GM18526 (cell line): ENCODE measurements around the gene CLMN.

Source experiments
- POLR2A ChIP-seq: IDR thresholded peaks from 3 replicates; pipeline ENCODE4 v1.6.1; 2011; ENCODE audit not compliant: insufficient read length; ENCODE audit errors: extremely low read depth

CLMN gene

DNA sequence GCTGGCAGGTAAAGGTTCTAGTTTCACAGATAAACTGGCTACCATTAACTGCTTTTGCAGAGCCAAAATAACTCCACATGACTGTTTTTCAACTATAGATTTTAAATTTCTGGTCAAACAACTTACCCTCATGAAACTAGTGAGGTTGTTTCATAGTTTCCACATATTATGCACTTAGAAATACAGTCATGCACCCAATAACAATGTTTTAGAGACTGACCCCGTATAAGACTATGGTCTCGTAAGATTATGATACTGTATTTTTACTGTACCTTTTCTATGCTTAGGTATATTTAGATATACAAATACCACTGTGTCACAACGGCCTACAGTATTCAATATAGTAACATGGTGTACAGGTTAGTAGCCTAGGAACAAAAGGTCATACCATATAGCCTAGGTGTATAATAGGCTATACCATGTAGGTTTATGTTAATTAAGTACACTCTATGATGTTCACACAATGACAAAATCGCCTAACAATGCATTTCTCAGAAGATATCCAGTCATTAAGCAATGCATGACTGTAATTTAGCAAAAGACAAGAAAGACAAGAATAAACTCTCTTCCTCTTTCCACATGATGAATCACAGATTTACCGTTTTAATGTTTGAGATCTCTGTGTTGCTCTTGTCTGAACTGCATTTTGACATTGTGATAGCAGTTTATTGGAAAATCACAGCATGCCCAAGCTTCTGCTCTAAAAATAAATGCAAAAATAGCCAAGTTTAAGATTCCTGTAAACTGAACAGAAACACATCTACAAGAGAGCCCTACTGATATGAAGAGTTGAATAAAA lies 179.4 kb downstream of the CLMN start:
- TF ChIP-seq POLR2A, result no peak

DNA sequence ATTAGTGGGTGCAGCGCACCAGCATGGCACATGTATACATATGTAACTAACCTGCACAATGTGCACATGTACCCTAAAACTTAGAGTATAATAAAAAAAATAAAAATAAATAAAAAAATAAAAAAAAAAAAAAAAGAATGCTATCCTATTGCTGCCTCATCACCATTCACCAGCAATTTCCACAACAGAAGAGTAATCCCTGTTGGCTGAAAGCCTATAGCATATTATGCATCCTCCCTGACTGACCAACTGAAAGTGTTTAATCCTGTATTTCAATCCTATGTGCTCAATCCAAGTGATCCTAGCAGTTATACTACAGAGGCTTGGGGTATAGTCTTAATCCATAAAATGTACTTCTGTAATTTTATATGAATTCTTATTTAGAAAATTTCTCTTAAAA lies 180.8 kb downstream of the CLMN start:
- no peak for TF ChIP-seq POLR2A

DNA sequence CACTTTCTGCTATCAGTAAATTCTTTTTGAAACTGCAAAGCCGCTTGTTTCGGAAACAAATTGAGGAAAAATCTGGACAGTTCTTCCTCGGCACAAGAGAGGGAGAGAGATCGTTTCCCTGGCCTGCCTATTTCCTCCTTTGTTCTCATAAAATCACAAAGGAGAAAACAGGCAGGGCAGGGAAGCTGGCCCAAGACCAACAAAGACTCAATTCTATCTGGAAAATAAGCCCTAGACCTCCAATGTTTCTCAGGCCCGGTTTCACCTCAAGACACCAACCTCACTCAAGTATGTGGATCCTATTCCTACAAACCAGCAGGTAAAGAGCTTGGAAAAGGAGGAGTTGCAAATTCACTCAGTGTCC lies 181.9 kb downstream of the CLMN start:
- TF ChIP-seq POLR2A, result no peak

DNA sequence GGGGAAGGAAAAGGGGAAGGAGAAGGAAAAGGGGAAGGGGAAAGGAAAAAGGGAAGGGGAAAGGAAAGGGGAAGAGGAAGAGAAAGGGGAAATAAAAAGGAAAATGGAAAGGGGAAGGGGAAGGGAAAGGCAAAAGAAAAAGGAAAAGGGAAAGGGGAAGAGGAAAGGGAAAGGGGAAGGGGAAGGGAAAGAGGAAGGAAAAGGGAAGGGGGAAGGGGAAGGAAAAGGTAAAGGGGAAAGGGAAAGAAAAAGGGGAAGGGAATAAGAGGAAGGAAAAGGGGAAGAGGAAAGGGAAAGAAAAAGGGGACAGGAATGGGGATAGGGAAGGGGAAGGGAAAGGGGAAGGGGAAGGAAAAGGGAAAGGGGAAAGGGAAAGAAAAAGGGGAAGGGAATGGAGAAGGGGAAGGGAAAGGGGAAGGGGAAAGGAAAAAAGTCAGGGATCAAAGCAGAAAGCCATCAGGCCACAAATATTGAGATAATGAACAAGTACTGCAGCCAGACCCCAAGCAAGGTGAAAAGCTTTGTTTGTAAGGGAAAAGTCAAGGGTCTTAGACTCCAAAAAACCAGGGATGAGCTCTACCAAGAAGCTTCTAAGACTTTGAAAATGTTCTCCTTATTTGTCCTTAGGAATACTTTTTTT lies 182.4 kb downstream of the CLMN start:
- no peak for TF ChIP-seq POLR2A

DNA sequence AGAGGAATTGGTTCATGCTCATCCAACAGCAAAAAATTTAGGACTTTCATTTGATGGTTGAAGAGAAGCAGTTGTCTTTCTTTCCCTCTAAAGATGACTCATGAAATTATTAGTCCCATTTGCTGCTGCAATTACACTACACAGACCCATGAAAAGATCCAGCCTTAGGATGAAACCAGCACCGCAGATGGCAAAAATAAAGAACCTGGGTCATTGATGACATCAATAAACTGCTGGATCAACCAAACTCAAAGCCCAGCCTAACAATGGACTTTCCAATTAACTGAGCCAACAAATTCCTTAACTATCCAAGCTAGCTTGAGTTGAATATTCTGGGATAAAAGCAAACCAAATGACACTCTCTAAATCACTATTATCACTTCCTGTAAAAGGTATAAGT lies 183.1 kb downstream of the CLMN start:
- no peak for TF ChIP-seq POLR2A

DNA sequence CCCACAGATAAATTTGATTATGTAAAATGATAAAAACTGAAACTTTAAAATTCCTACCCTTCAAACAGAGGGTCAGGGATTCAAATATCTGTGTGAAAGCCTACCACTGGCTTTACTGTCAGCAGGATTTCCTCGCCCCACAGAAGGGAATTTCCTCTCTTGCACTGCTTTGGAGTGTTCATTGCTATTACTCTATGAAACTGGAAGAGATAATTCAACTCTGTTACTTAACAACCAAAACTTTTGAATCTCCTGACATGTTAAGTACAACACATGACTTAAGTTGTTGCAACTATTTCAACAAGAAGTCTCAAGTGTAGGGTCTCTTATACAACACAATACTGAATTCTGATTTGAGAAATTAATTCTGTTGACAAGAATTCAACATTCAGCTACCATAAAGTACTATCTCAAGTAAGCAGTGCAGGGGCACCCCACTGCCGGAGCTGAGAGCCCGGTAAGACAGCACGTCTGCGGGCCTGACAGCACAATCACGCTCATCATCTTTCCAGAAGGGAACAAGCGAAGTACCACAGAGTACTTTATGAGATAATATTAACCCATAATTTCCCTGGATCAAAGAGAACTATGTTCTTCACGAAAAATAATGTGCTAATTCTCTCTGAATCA lies 185.3 kb downstream of the CLMN start:
- no peak for TF ChIP-seq POLR2A

DNA sequence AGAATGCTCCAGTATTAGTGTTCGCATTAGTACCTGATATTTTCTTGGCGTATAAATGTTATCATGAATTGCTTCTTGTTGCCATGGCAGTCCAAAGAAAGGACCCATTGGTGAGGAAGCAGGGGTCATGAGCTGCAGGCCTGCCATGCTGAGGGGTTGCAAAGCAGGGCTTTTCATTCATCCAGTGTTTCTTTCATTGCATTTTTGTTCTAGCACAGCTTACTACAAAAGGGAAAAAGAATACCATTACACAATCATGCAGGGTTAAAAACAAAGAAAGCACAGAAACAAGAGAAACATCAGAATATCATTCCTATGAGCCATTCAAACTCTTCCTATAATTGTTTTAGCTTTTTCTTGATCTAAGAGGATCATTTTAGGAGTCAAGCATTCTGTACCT lies 186.4 kb downstream of the CLMN start:
- no peak for TF ChIP-seq POLR2A

DNA sequence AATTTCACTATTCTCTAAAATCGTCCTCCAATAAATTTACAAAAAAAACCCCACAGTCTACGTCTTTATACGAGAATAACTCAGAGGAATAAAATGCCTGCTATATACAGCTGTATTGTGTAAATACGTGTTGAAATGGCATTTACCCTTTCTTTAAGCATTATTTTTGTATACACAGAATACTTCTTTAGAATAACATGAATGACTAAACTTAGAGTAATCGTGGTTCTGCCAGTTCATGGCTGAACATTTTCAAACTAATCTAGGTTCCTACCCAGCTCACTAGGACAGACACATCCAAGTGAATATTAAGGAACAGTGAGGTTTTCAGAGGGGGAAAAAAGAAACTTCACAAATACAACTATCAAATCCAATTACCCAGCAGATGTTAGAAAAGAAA lies 186.9 kb downstream of the CLMN start:
- TF ChIP-seq POLR2A, result no peak
